ENCODE measurements around the gene MAPK1IP1L. TPM values are rescaled to one million over a fixed set of nuclear protein-coding genes. Genes with fewer than 3 reads are reported as not detected.

The MAPK1IP1L gene
- total and polyA plus RNA-seq, 2 of the 13 experiments (the other 11 are each of a cell fraction or from before 2014, with no cell fraction given): 27.8 to 68.4 TPM

- TF ChIP-seq PRDM10 (CRISPR knock-in tag; IDR thresholded peaks at IDR 0.05; ENCODE audit: low read depth) (no peak), TMF1 (CRISPR knock-in tag; IDR thresholded peaks at IDR 0.05; ENCODE audit: low read depth) (no peak), SOX6 (IDR thresholded peaks at IDR 0.05) (no peak), SOX6 (CRISPR knock-in tag; IDR thresholded peaks at IDR 0.05) (no peak), HNF1B (CRISPR knock-in tag; IDR thresholded peaks at IDR 0.05) (peak; percentile 27; the same call in 1 of the 2 replicates), SRSF9 (IDR thresholded peaks at IDR 0.05; ENCODE audit: borderline replicate concordance, insufficient read depth, low read depth, low read length, poor library complexity, severe bottlenecking) (no peak), THAP8 (CRISPR knock-in tag; IDR thresholded peaks at IDR 0.05; ENCODE audit: borderline replicate concordance) (no peak), RFXANK (CRISPR knock-in tag; IDR thresholded peaks at IDR 0.05) (no peak), ZNF577 (CRISPR knock-in tag; IDR thresholded peaks at IDR 0.05; ENCODE audit: borderline replicate concordance, low read depth) (no peak), DR1 (CRISPR knock-in tag; IDR thresholded peaks at IDR 0.05) (no peak), SSRP1 (CRISPR knock-in tag; IDR thresholded peaks at IDR 0.05) (0 out of 2 replicates have a peak, but pooled peaks have one; percentile 32), STAT6 (CRISPR knock-in tag; IDR thresholded peaks at IDR 0.05; ENCODE audit: borderline replicate concordance) (no peak), AGO1 (IDR thresholded peaks at IDR 0.05; ENCODE audit: low read depth, low read length, poor library complexity, severe bottlenecking) (no peak), ASH2L (IDR thresholded peaks at IDR 0.05; ENCODE audit: insufficient read length, low read depth, low read length) (peak; percentile 47), CREB1 (IDR thresholded peaks at IDR 0.05) (peak; percentile 76), CREB1 (CRISPR knock-in tag; IDR thresholded peaks at IDR 0.05) (peak; percentile 67)
Observed at GRCh38 chr14:55077170-55078151, 26.0 kb downstream of the MAPK1IP1L start (continued).

Measured in HepG2 (cell line).